Stimulated activated CD4-positive, alpha-beta T cell treated with anti-CD3 and anti-CD28 coated beads, TNF-alpha, amount 100 ng/mL, for 1 hour (primary cell): ENCODE results near the gene ZRANB1.
"Not testable (repeated sequence)": the region's sequence is repeated elsewhere in the genome, so short reads cannot be mapped to it uniquely, and the experiment has no call there.

ENCODE experiments used
- DNase-seq, 3 donors: peaks; one replicate each; pipeline ENCODE4 v3.0.0-alpha.2; 2020; ENCODE audit warnings: low read depth in 3 of 3, low spot score in 1 of 3

Gene ZRANB1

GRCh38 chr10:124962421-124962820 lies 20.5 kb downstream of the ZRANB1 start:
- DNase-seq = no peak

- no peak for DNase-seq
Measured at GRCh38 chr10:124963866-124964720, 22.2 kb downstream of the ZRANB1 start.

- DNase-seq = no peak
Measured at GRCh38 chr10:124966008-124966407, 24.1 kb downstream of the ZRANB1 start.

- no peak for DNase-seq
Measured at GRCh38 chr10:124967255-124967654, 25.3 kb downstream of the ZRANB1 start.

GRCh38 chr10:124971276-124971675 lies 29.4 kb downstream of the ZRANB1 start:
- no peak for DNase-seq

GRCh38 chr10:124972637-124973036 lies 30.7 kb downstream of the ZRANB1 start:
- no peak for DNase-seq

DNA sequence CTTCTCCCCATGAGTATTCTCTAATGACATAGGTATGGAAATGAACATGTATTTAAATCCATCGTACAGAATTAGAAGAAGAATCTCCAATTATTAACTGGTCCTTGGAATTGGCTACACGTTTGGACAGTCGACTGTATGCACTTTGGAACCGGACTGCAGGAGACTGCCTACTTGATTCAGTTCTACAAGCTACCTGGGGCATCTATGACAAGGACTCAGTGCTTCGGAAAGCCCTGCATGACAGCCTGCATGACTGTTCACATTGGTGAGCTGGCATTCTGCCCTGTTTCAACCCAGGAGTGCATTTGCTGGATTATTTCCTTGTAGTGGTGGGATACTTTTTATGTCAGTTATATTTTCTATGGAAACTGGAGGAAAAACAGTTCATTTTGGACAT lies 32.2 kb downstream of the ZRANB1 start:
- DNase-seq = no peak

DNA sequence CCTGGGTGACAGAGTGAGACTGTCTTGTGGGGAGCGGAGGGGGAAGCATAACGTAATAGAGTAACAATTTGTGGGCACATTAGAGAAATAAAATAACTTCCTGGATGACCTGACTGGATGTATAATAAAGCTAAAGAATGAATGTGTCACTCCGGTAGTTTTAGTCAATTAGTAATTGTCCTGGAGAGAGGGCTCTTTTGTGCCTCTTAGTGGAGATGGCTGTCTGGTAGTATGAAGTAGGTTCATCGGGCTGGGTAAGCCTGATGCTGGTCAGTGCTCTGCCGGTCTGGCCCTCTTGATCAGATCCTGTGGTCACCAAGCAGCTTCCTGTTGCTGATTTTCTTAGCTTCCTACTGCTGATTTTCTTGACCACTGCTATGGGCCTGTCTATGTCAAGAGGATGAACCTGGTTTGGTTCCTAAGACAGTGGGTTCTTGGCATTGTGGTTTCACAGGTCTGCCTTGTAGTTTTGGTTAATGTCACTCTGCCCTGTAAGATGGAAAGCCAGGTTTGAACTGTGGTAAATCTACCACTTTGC lies 34.1 kb downstream of the ZRANB1 start:
- DNase-seq = no peak

DNA sequence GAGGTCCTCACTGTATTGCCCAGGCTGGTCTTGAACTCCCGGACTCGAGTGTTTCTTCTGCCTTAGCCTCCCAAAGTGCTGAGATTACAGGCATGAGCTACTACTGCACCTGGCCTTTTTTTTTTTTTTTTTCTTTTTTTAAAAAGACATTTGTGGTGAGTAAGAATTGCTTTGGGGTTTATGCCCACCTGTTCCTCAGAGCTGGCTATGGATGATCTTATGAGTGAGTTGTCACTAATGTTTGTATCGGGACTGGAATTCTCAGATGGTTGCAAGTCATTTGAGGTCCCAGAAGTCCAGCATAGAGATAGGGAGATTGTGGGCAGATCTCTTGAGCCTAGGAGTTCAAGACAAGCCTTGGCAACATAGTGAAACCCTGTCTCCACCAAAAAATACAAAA lies 35.2 kb downstream of the ZRANB1 start:
- DNase-seq = no peak

GRCh38 chr10:124977648-124978375 lies 35.9 kb downstream of the ZRANB1 start:
- DNase-seq = no peak

GRCh38 chr10:124978376-124978725 lies 36.4 kb downstream of the ZRANB1 start:
- no peak for DNase-seq

- DNase-seq = no peak
Measured at GRCh38 chr10:124983321-124983720, 41.4 kb downstream of the ZRANB1 start.

DNA sequence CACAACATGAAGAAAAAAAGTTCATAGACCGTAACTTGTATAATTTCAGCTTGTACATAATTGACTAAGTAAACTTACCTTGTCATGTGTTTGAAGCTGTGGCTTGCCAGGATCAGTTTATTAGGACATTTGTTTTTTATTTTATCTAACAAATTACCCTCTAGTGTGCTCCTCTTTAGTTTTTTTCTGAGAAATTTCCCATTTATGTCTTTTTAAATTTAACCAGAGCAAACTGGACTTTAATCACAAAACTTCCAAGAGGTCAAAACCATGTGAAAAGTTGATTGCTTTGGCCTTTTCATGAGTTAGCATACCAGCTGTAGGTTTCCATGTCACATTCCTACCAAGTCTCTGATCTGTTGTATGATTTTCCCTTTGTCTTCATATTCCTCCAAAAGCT lies 42.5 kb downstream of the ZRANB1 start:
- no peak for DNase-seq

- no peak for DNase-seq
Measured at GRCh38 chr10:124985162-124985561, 43.2 kb downstream of the ZRANB1 start.

- no peak for DNase-seq
Measured at GRCh38 chr10:124987788-124988187, 45.9 kb downstream of the ZRANB1 start.

GRCh38 chr10:124988753-124989152 lies 46.8 kb downstream of the ZRANB1 start:
- DNase-seq = not testable (repeated sequence)

GRCh38 chr10:124989526-124989925 lies 47.6 kb downstream of the ZRANB1 start:
- no peak for DNase-seq

DNA sequence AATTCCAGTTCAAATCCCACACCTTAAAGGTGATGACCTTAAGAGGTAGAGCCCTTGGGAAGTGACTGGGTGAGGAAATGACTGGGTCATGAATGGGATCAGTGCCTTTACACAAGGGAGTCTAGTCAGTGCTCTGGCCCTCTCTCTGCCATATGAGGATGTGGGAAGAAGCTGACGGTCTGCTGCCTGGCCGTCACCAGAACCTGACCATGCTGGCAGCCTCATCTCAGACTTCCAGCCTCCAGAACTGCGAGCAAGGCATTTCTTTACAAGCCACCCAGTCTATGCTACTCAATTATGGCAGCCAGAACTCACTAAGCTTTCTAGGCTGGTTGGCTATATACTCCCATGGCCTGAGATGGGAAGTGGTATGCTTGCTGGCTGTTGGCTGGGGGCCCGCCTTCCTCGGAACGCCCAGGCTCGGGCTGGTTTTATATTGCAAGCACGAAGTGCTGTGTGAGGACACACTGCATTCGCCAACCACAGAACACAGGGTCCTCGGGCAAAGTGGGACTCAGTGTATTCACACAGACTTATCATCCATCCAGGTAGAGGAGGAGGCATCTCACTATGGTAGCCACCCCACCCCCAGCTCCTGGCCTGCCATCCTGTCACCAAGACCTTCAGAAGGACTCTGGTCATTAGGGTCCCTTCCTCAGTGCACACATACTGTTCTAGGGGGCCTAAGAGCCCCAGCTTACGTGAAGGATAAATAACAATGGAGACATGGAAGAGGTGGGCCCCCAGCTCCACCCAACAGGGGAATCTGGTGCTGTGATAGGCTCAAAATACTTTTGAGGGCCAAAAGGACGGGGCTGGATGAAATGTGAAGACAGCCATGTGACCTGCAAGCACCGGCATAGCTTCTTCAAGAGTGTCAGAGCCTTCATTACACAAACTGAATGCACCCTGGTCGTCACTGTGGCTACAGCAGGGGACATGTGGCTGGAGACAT lies 49.0 kb downstream of the ZRANB1 start:
- no peak for DNase-seq

DNA sequence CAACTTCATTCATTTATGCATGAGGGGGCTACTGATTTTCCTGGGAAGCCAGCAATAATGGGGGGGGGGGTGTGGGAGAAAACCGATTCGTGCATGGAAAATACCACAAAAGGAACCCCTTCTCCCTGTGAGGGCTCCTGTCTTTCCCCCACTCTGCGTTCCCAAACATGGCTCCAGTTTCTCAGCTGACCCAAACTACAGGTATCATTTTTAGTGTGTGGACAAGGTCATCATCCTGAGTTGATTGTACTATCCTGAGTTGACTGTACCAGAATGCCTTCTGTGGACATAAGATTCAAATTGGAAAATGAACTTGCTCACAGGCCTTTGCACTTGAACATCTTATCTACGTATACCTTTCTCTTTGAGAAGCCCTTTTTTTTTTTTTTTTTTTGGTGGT lies 49.9 kb downstream of the ZRANB1 start:
- no peak for DNase-seq

DNA sequence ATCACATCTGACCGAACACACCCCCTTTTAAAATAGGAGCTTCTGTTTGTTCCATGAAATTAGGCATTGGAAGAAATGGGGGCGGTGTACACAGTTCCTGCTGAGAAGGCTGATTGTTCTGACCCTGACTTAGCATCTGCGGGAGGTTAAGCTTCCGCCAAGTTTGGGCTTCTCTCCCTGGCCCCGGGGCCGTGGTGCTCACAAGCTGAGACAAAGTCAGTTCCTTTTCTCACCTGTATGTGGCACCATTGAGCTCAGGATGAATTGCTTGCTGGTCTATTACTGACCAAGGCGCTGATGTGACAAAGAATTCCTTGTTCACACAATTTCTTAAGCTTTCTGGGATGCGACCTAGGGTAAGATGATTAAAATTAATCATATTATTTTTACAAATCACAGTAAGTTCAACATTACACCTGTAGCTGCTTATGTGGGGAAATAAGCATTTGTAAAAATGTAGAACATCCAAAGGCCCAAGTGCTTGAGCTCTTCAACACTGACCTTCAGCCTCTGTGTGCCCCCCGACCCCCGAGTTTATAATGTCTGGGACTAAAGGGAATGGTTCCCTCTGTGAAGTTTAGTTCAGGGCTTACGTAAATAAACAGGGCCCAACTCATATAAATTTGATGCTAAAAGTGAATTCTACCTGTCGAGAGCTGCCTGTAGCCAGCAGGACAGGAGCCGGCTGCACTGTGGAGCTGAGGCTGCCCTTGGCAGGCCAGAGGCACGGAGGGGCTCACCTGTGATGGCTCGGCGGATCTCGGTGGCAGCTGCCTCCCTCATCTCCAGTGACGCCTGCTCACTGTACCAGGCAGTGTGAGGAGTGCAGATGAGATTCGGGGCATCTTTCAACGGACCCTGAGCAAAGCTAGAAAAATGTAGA lies 50.8 kb downstream of the ZRANB1 start:
- no peak for DNase-seq
